ENCODE measurements around the gene ADAMTS6.

ADAMTS6 gene

DNA sequence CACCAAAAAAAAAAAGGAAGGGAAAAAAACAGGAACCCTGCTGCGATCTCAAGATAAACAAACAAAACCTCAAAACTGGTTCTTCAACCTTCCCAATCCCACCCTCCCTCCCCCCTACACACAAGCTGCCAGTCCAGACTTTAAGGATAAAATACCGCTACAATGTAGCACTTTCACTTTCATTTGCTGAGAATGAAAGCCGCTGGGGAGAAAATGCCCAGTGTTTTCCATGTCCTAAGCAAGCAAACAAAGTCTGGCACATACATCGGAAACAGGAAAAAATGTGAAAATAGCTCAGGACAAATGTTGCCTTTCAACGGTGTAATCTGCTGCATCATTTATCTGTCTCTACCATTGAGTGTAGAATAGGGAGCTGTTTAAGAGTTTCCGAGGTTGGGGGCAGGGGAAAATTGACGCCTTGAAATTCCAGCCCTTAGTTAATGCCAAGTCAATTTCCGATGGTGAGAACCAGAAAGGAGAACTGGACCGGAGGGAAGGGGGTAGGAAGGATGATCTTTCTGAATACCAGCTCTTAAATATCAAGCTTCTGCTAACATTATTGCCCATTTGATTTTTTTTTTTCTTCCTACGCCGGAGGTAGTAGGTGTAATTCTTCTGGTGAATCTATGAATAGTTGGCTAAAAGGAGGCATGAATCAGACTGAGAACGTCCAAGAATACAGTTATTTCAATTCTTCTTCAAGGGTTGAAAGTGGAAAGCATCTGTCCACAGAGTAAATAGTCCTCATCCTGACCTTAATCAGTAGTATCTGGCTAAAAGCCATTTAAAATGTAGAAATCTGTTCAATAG, 1.2 kb upstream of the ADAMTS6 start:
- H3K18ac ChIP-seq (ENCODE audit: low read depth in 1 of 2, low read length in 2 of 2) = peak overlapping the region; percentile 28 to 52
- no peaks in the 10 kb centered on the region for H3K9me3 ChIP-seq (ENCODE audit: control insufficient read depth, low read length)
- H2BK120ac ChIP-seq (ENCODE audit: low read depth, low read length) = peak overlapping the region; percentile 19
- peak overlapping the region; percentile 42 to 96 for H3K4me3 ChIP-seq (ENCODE audit: insufficient read depth in 1 of 2, low read depth in 1 of 2, low read length in 2 of 2)
- H2AFZ ChIP-seq (ENCODE audit: low read depth, low read length) = peak overlapping the region; percentile 18
- no peaks in the 10 kb centered on the region for H3K36me3 ChIP-seq (ENCODE audit: control insufficient read depth in 1 of 2, insufficient read depth in 2 of 2, low read depth in 1 of 2, low read length in 2 of 2)
- peak; percentile 81 for DNase-seq
- H3K14ac ChIP-seq (ENCODE audit: low read length in 2 of 2) = peak overlapping the region in 1 of 2 experiments; percentile 57
- WGBS = 4% methylated on average over 10 of the region's 12 CpGs
- H2BK15ac ChIP-seq (ENCODE audit: low read depth, poor library complexity, severe bottlenecking) = no peak overlapping the region
- H3K23ac ChIP-seq (ENCODE audit: low read length in 2 of 2) = no peak overlapping the region
- no peak overlapping the region for H4K91ac ChIP-seq (ENCODE audit: low read length)
- H2AK5ac ChIP-seq (ENCODE audit: low read length, severe bottlenecking) = no peak overlapping the region
- peak overlapping the region; percentile 93 for H3K9ac ChIP-seq (ENCODE audit: low read length)
- peak overlapping the region; percentile 92 for H3K4me2 ChIP-seq (ENCODE audit: low read length, poor library complexity, severe bottlenecking)
- H3K27ac ChIP-seq (ENCODE audit: low read length, poor library complexity, severe bottlenecking) = peak overlapping the region; percentile 87
- H3K79me1 ChIP-seq (replicated peaks; ENCODE audit: low read length, poor library complexity, severe bottlenecking) = peaks cover under 1% of the 10 kb centered on the region
- peak overlapping the region; percentile 66 for H2BK5ac ChIP-seq (ENCODE audit: low read depth, low read length, poor library complexity, severe bottlenecking)
- peaks cover under 1% of the 10 kb centered on the region for H3K4me1 ChIP-seq (ENCODE audit: control insufficient read depth, insufficient read depth, low read depth, low read length)
- H3K4ac ChIP-seq (ENCODE audit: low read depth in 1 of 2, low read length in 2 of 2) = peak overlapping the region in 1 of 2 experiments; percentile 41
- H3K27me3 ChIP-seq (ENCODE audit: control insufficient read depth in 1 of 2, insufficient read depth in 1 of 2, low read length in 2 of 2) = no peaks in the 10 kb centered on the region
- no peak overlapping the region for H4K8ac ChIP-seq (ENCODE audit: low read length)
- H2BK12ac ChIP-seq (ENCODE audit: low read length in 2 of 2) = no peak overlapping the region

GRCh38 chr5:65482296-65482735, 596 bp upstream of the ADAMTS6 start:
- H2BK120ac ChIP-seq (ENCODE audit: low read depth, low read length) = no peak overlapping the region
- no peak overlapping the region for H2BK15ac ChIP-seq (ENCODE audit: low read depth, poor library complexity, severe bottlenecking)
- no peak overlapping the region for H2AFZ ChIP-seq (ENCODE audit: low read depth, low read length)
- no peak overlapping the region for H3K4ac ChIP-seq (ENCODE audit: low read depth in 1 of 2, low read length in 2 of 2)
- H3K27me3 ChIP-seq (ENCODE audit: control insufficient read depth in 1 of 2, insufficient read depth in 1 of 2, low read length in 2 of 2) = no peaks in the 10 kb centered on the region
- peak overlapping the region; percentile 92 for H3K4me2 ChIP-seq (ENCODE audit: low read length, poor library complexity, severe bottlenecking)
- H3K36me3 ChIP-seq (ENCODE audit: control insufficient read depth in 1 of 2, insufficient read depth in 2 of 2, low read depth in 1 of 2, low read length in 2 of 2) = no peaks in the 10 kb centered on the region
- no peaks in the 10 kb centered on the region for H3K9me3 ChIP-seq (ENCODE audit: control insufficient read depth, low read length)
- peak overlapping the region; percentile 87 for H3K27ac ChIP-seq (ENCODE audit: low read length, poor library complexity, severe bottlenecking)
- peak; percentile 73 for DNase-seq
- WGBS = 0% methylated on average over 5 of the region's 6 CpGs
- H3K23ac ChIP-seq (ENCODE audit: low read length in 2 of 2) = no peak overlapping the region
- H2BK12ac ChIP-seq (ENCODE audit: low read length in 2 of 2) = no peak overlapping the region
- H4K8ac ChIP-seq (ENCODE audit: low read length) = no peak overlapping the region
- peak overlapping the region; percentile 93 for H3K9ac ChIP-seq (ENCODE audit: low read length)
- H2AK5ac ChIP-seq (ENCODE audit: low read length, severe bottlenecking) = no peak overlapping the region
- H3K18ac ChIP-seq (ENCODE audit: low read depth in 1 of 2, low read length in 2 of 2) = peak overlapping the region in 1 of 2 experiments; percentile 70
- peak overlapping the region in 1 of 2 experiments; percentile 96 for H3K4me3 ChIP-seq (ENCODE audit: insufficient read depth in 1 of 2, low read depth in 1 of 2, low read length in 2 of 2)
- no peak overlapping the region for H2BK5ac ChIP-seq (ENCODE audit: low read depth, low read length, poor library complexity, severe bottlenecking)
- peaks cover 1% of the 10 kb centered on the region for H3K79me1 ChIP-seq (replicated peaks; ENCODE audit: low read length, poor library complexity, severe bottlenecking)
- no peak overlapping the region for H4K91ac ChIP-seq (ENCODE audit: low read length)
- peak overlapping the region in 1 of 2 experiments; percentile 57 for H3K14ac ChIP-seq (ENCODE audit: low read length in 2 of 2)
- peaks cover 2% of the 10 kb centered on the region for H3K4me1 ChIP-seq (ENCODE audit: control insufficient read depth, insufficient read depth, low read depth, low read length)

DNA sequence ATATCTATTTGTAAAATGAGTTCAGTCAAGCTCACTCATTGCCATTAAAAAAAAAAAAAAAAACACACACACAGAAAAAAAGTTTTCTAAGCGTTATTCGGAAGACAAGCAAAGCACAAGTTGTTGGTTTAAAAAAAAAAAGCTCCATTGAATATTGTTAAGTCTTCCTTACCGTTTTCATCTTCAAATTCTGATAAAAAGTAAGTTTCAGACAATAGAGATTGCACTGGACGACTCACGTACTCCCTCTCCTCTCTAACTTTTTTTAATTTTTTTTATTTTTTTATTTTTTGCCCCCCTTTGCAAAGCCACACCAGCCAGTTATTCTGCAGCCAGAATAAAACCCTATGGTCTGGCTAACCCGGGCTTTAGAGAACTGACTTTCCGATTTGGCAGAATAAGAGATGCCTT, 544 bp downstream of the ADAMTS6 start:
- H2AK5ac ChIP-seq (ENCODE audit: low read length, severe bottlenecking) = no peak overlapping the region
- no peaks in the 10 kb centered on the region for H3K27me3 ChIP-seq (ENCODE audit: control insufficient read depth in 1 of 2, insufficient read depth in 1 of 2, low read length in 2 of 2)
- H3K79me1 ChIP-seq (replicated peaks; ENCODE audit: low read length, poor library complexity, severe bottlenecking) = peaks cover 1% of the 10 kb centered on the region
- no peaks in the 10 kb centered on the region for H3K36me3 ChIP-seq (ENCODE audit: control insufficient read depth in 1 of 2, insufficient read depth in 2 of 2, low read depth in 1 of 2, low read length in 2 of 2)
- H4K8ac ChIP-seq (ENCODE audit: low read length) = no peak overlapping the region
- peak overlapping the region; percentile 93 for H3K9ac ChIP-seq (ENCODE audit: low read length)
- DNase-seq = peak; percentile 46
- H3K4me3 ChIP-seq (ENCODE audit: insufficient read depth in 1 of 2, low read depth in 1 of 2, low read length in 2 of 2) = peak overlapping the region in 1 of 2 experiments; percentile 96
- no peak overlapping the region for H2BK5ac ChIP-seq (ENCODE audit: low read depth, low read length, poor library complexity, severe bottlenecking)
- no peak overlapping the region for H3K14ac ChIP-seq (ENCODE audit: low read length in 2 of 2)
- no peak overlapping the region for H3K23ac ChIP-seq (ENCODE audit: low read length in 2 of 2)
- H2BK120ac ChIP-seq (ENCODE audit: low read depth, low read length) = no peak overlapping the region
- H3K18ac ChIP-seq (ENCODE audit: low read depth in 1 of 2, low read length in 2 of 2) = peak overlapping the region in 1 of 2 experiments; percentile 40
- H3K4ac ChIP-seq (ENCODE audit: low read depth in 1 of 2, low read length in 2 of 2) = peak overlapping the region in 1 of 2 experiments; percentile 37
- H3K4me2 ChIP-seq (ENCODE audit: low read length, poor library complexity, severe bottlenecking) = peak overlapping the region; percentile 92
- WGBS = 4% methylated on average over 4 of the region's 7 CpGs
- peak overlapping the region; percentile 24 for H3K27ac ChIP-seq (ENCODE audit: low read length, poor library complexity, severe bottlenecking)
- no peak overlapping the region for H2BK15ac ChIP-seq (ENCODE audit: low read depth, poor library complexity, severe bottlenecking)
- no peak overlapping the region for H4K91ac ChIP-seq (ENCODE audit: low read length)
- H3K9me3 ChIP-seq (ENCODE audit: control insufficient read depth, low read length) = no peaks in the 10 kb centered on the region
- peak overlapping the region; percentile 64 for H2AFZ ChIP-seq (ENCODE audit: low read depth, low read length)
- H3K4me1 ChIP-seq (ENCODE audit: control insufficient read depth, insufficient read depth, low read depth, low read length) = peaks cover 2% of the 10 kb centered on the region
- no peak overlapping the region for H2BK12ac ChIP-seq (ENCODE audit: low read length in 2 of 2)

DNA sequence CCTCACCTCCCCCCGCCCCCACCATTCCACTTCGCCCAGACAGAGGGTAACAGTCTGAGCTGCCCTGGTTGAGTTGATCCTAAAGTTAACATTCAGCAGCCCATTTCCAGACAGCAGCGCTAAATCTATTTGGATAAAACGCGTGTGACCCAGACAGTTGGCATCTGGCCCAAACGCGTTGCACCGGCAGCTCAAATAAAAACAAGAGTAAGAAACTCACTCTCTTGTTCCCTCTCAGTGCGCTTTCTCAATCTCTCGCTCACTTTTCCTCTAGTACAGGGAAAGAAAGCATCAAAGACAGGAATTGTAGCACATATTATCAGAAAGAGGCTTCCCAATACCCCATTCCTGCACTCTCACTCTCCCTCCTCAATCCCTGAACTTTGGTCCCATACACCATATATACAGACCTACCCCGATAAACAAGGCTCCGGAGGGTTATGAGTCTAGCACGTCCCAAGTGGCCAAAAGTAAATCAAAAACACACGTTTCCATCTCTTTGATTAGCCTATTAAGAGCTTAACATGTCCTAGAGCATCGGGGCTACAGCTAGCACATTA, 1.3 kb downstream of the ADAMTS6 start:
- Histone ChIP-seq H3K27me3 (ENCODE audit: control insufficient read depth in 1 of 2, insufficient read depth in 1 of 2, low read length in 2 of 2) (no peaks in the 10 kb centered on the region), H4K8ac (ENCODE audit: low read length) (no peak overlapping the region), H2BK12ac (ENCODE audit: low read length in 2 of 2) (no peak overlapping the region), H3K4me1 (ENCODE audit: control insufficient read depth, insufficient read depth, low read depth, low read length) (peaks cover 2% of the 10 kb centered on the region), H3K9me3 (ENCODE audit: control insufficient read depth, low read length) (no peaks in the 10 kb centered on the region), H3K79me1 (replicated peaks; ENCODE audit: low read length, poor library complexity, severe bottlenecking) (peaks cover 3% of the 10 kb centered on the region), H2AK5ac (ENCODE audit: low read length, severe bottlenecking) (no peak overlapping the region), H2BK120ac (ENCODE audit: low read depth, low read length) (no peak overlapping the region), H3K4me2 (ENCODE audit: low read length, poor library complexity, severe bottlenecking) (peak overlapping the region; percentile 90), H2AFZ (ENCODE audit: low read depth, low read length) (no peak overlapping the region), H3K23ac (ENCODE audit: low read length in 2 of 2) (no peak overlapping the region), H2BK15ac (ENCODE audit: low read depth, poor library complexity, severe bottlenecking) (no peak overlapping the region), H3K4me3 (ENCODE audit: insufficient read depth in 1 of 2, low read depth in 1 of 2, low read length in 2 of 2) (peak overlapping the region; percentile 47 to 96), H3K9ac (ENCODE audit: low read length) (peak overlapping the region; percentile 93), H3K36me3 (ENCODE audit: control insufficient read depth in 1 of 2, insufficient read depth in 2 of 2, low read depth in 1 of 2, low read length in 2 of 2) (no peaks in the 10 kb centered on the region), H3K27ac (ENCODE audit: low read length, poor library complexity, severe bottlenecking) (peak overlapping the region; percentile 64), H3K18ac (ENCODE audit: low read depth in 1 of 2, low read length in 2 of 2) (no peak overlapping the region), H2BK5ac (ENCODE audit: low read depth, low read length, poor library complexity, severe bottlenecking) (no peak overlapping the region), H4K91ac (ENCODE audit: low read length) (no peak overlapping the region), H3K4ac (ENCODE audit: low read depth in 1 of 2, low read length in 2 of 2) (no peak overlapping the region), H3K14ac (ENCODE audit: low read length in 2 of 2) (no peak overlapping the region)
- DNase-seq = peak; percentile 84
- WGBS = 1% methylated on average over 15 of the region's 15 CpGs

All from mesenchymal stem cell (in vitro differentiated cells and primary cell).